ENCODE results near the gene LUC7L2. TPM values are rescaled to one million over a fixed set of nuclear protein-coding genes. Genes with fewer than 3 reads are reported as not detected.

Gene LUC7L2
- total RNA-seq, 1 experiment from 2014 or later, result 74.2 TPM

GRCh38 chr7:139446051-139446890 is 86.6 kb downstream of the LUC7L2 start:
- Mint-ChIP-seq H3K9me3 (ENCODE audit: unreplicated experiment) (no peaks in the 10 kb centered on the region), H3K36me3 (ENCODE audit: insufficient read depth, unreplicated experiment) (no peaks in the 10 kb centered on the region), H3K4me3 (ENCODE audit: unreplicated experiment) (no peak overlapping the region), H3K27ac (ENCODE audit: unreplicated experiment) (no peak overlapping the region), H3K27me3 (ENCODE audit: insufficient read depth, unreplicated experiment) (no peaks in the 10 kb centered on the region), H3K4me1 (ENCODE audit: low read depth, unreplicated experiment) (no peaks in the 10 kb centered on the region)
- Histone ChIP-seq H3K4me3 (ENCODE audit: low read depth, low read length) (no peak overlapping the region), H3K9me3 (no peaks in the 10 kb centered on the region), H3K27me3 (replicated peaks; ENCODE audit: control insufficient read depth, insufficient read depth, low read length) (no peaks in the 10 kb centered on the region), H3K4me1 (no peaks in the 10 kb centered on the region), H3K36me3 (ENCODE audit: control insufficient read depth, insufficient read depth, low read length) (no peaks in the 10 kb centered on the region)
- CTCF ChIA-PET, result no interaction called here
- TF ChIP-seq CTCF (IDR thresholded peaks at IDR 0.05; ENCODE audit: insufficient read depth in 1 of 2, low read depth in 1 of 2, low read length in 1 of 2, severe bottlenecking in 1 of 2, unreplicated experiment in 1 of 2), result no peak
- POLR2A ChIA-PET, result no interaction called here
- intact Hi-C loops (cut with micrococcal nuclease; ENCODE audit: unreplicated experiment), result no loop called here
- DNase-seq, result no peak
- no TSS peak for BruUV-seq (replicated peaks)

GRCh38 chr7:139450851-139451250 is 91.2 kb downstream of the LUC7L2 start:
- TF ChIP-seq CTCF (IDR thresholded peaks at IDR 0.05; ENCODE audit: insufficient read depth in 1 of 2, low read depth in 1 of 2, low read length in 1 of 2, severe bottlenecking in 1 of 2, unreplicated experiment in 1 of 2), result no peak
- H3K4me3 ChIP-seq (ENCODE audit: low read depth, low read length), result no peak overlapping the region
- POLR2A ChIA-PET, result no interaction called here
- Mint-ChIP-seq H3K9me3 (ENCODE audit: unreplicated experiment) (no peaks in the 10 kb centered on the region), H3K4me1 (ENCODE audit: low read depth, unreplicated experiment) (no peaks in the 10 kb centered on the region), H3K36me3 (ENCODE audit: insufficient read depth, unreplicated experiment) (no peaks in the 10 kb centered on the region), H3K27ac (ENCODE audit: unreplicated experiment) (no peak overlapping the region), H3K4me3 (ENCODE audit: unreplicated experiment) (no peak overlapping the region), H3K27me3 (ENCODE audit: insufficient read depth, unreplicated experiment) (no peaks in the 10 kb centered on the region)
- BruUV-seq (replicated peaks), result no TSS peak
- no peaks in the 10 kb centered on the region for H3K4me1 ChIP-seq
- no peaks in the 10 kb centered on the region for H3K9me3 ChIP-seq
- intact Hi-C loops (cut with micrococcal nuclease; ENCODE audit: unreplicated experiment), result no loop called here
- no peak for DNase-seq
- no peaks in the 10 kb centered on the region for H3K27me3 ChIP-seq (replicated peaks; ENCODE audit: control insufficient read depth, insufficient read depth, low read length)
- H3K36me3 ChIP-seq (ENCODE audit: control insufficient read depth, insufficient read depth, low read length), result no peaks in the 10 kb centered on the region
- CTCF ChIA-PET, result no interaction called here

GRCh38 chr7:139451638-139452037 is 91.9 kb downstream of the LUC7L2 start:
- BruUV-seq (replicated peaks), result no TSS peak

More at GRCh38 chr7:139451638-139452037, 91.9 kb downstream of the LUC7L2 start:
- Histone ChIP-seq H3K4me3 (ENCODE audit: low read depth, low read length) (no peak overlapping the region), H3K4me1 (no peaks in the 10 kb centered on the region), H3K9me3 (no peaks in the 10 kb centered on the region), H3K36me3 (ENCODE audit: control insufficient read depth, insufficient read depth, low read length) (no peaks in the 10 kb centered on the region), H3K27me3 (replicated peaks; ENCODE audit: control insufficient read depth, insufficient read depth, low read length) (no peaks in the 10 kb centered on the region)
- Mint-ChIP-seq H3K36me3 (ENCODE audit: insufficient read depth, unreplicated experiment) (no peaks in the 10 kb centered on the region), H3K27me3 (ENCODE audit: insufficient read depth, unreplicated experiment) (no peaks in the 10 kb centered on the region), H3K27ac (ENCODE audit: unreplicated experiment) (no peak overlapping the region), H3K4me1 (ENCODE audit: low read depth, unreplicated experiment) (no peaks in the 10 kb centered on the region), H3K4me3 (ENCODE audit: unreplicated experiment) (no peak overlapping the region), H3K9me3 (ENCODE audit: unreplicated experiment) (no peaks in the 10 kb centered on the region)
- ChIA-PET POLR2A (no interaction called here), CTCF (no interaction called here)
- TF ChIP-seq CTCF (IDR thresholded peaks at IDR 0.05; ENCODE audit: insufficient read depth in 1 of 2, low read depth in 1 of 2, low read length in 1 of 2, severe bottlenecking in 1 of 2, unreplicated experiment in 1 of 2), result no peak
- DNase-seq, result no peak
- intact Hi-C loops (cut with micrococcal nuclease; ENCODE audit: unreplicated experiment), result no loop called here

All from Caco-2 (cell line).